Measurements from ENCODE around the gene NOXA1.

The NOXA1 gene

DNA sequence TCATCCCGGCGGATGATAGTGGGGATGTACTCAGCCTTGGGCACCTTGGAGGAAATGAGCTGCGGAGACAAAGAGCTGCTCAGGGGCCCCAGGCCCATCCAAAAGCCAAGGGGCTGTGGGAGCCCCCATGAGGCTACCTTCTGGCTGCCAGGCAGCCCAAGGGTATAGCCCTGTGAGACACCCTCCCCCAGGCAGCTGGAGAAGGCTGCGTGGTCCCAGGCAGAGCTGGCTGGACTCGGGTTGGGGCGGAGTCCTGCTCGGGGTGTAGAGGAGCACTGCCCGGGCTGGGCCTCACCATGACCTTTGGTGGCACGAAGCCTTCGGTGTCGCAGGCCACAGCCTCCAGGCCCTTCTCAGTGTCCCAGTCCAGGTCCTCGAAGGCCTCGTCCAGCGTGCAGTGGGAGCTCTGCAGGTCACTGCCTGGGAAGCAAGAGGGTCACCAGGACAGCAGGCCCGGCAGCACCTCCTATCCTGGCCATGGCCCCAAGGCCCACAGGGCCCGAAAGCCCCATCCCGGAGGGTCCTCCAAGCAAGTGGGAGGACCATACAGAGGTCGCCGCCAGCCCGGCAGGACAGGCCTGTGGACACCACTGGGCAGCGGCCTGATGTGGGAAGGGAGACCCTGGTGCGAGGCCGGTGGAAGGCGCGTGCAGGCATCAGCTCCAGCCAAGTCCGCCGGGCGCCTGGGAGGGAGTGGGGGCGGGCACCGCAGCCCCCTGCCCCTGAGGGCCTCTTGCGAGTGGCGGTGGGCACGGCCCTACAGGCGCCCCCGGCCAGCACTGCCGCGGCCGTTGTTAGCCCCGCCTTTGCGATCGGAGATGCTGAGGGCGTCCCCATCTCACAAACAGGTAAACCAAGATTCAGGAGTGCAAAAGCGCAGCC, 29.8 kb downstream of the NOXA1 start:
- H3K9me3 Mint-ChIP-seq = no peaks in the 10 kb centered on the region
- H3K4me3 Mint-ChIP-seq = peak overlapping the region; percentile 32
- no peaks in the 10 kb centered on the region for H3K27me3 Mint-ChIP-seq (ENCODE audit: low read depth)
- H3K27ac Mint-ChIP-seq = no peak overlapping the region
- DNase-seq (ENCODE audit: low spot score) = no peak
- H3K4me1 Mint-ChIP-seq (ENCODE audit: low read depth) = peaks cover 14% of the 10 kb centered on the region
- peaks cover 20% of the 10 kb centered on the region for H3K36me3 Mint-ChIP-seq (ENCODE audit: low read depth)

GRCh38 chr9:137453643-137454081, 30.5 kb downstream of the NOXA1 start:
- H3K4me1 Mint-ChIP-seq (ENCODE audit: low read depth) = peaks cover 14% of the 10 kb centered on the region
- H3K4me3 Mint-ChIP-seq = peak overlapping the region; percentile 57
- no peaks in the 10 kb centered on the region for H3K27me3 Mint-ChIP-seq (ENCODE audit: low read depth)
- H3K36me3 Mint-ChIP-seq (ENCODE audit: low read depth) = peaks cover 20% of the 10 kb centered on the region
- no peak overlapping the region for H3K27ac Mint-ChIP-seq
- DNase-seq (ENCODE audit: low spot score) = peak; percentile 53
- H3K9me3 Mint-ChIP-seq = no peaks in the 10 kb centered on the region

DNA sequence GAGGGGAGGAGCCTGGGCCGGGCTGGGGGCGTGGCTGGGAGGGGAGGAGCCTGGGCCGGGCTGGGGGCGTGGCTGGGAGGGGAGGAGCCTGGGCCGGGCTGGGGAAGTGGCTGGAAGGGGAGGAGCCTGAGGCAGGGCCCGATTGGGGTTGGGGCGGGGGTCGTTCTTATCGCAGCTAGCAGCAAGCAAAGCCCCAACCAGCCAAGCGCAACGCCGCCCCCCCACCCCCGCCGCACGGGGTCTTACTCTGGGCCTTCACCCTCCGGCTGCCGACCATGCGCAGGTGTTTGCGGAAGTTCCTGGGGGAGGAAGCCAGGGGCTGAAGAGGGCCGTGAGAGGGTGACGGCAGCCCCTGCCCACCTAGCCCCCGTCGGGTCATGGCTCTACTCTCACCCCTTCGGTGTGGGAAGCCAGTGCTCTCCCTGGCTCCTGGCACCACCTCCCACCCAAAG, 31.0 kb downstream of the NOXA1 start:
- peaks cover 20% of the 10 kb centered on the region for H3K36me3 Mint-ChIP-seq (ENCODE audit: low read depth)
- peak overlapping the region; percentile 71 for H3K4me3 Mint-ChIP-seq
- H3K27me3 Mint-ChIP-seq (ENCODE audit: low read depth) = no peaks in the 10 kb centered on the region
- H3K9me3 Mint-ChIP-seq = no peaks in the 10 kb centered on the region
- H3K27ac Mint-ChIP-seq = peak overlapping the region; percentile 57
- peaks cover 14% of the 10 kb centered on the region for H3K4me1 Mint-ChIP-seq (ENCODE audit: low read depth)
- DNase-seq (ENCODE audit: low spot score) = peak; percentile 43

DNA sequence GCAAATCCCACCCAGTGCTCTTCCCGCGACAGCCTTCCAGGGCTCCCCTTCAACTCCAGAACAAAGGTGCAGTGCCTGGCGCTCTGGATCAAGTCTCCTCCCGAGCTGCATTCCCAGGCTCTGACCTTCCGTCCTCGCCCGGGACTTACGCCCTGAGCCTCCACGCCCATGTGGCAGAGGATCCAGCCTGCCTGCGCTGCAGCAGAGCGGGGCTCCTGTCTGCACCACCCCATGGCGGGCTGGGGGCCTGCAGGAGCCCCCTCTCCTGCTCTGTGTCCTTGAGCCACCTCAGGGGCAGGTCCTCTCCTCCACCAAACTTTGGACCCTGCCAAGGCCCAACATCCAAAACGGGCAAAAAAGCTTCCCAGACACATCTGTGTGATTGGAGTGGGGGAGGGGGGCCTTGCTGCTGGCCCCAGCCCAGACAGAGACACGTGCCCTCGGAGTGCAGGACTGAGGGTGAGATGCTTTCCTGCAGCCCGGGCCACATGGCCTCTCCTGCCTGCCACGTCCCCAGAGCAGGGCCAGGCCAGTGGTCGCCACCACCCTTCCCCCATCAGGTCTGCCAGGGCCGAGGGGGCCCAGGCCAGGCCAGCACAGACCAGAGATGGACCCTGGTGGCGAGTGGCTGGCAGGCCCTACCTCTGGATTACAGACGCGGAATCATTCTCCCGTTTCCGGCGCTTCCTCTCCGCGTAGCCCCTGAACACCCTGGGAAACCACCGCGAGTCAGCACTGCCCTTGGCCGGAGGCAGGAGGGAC, 31.6 kb downstream of the NOXA1 start:
- H3K4me1 Mint-ChIP-seq (ENCODE audit: low read depth) = peaks cover 16% of the 10 kb centered on the region
- peaks cover 20% of the 10 kb centered on the region for H3K36me3 Mint-ChIP-seq (ENCODE audit: low read depth)
- no peaks in the 10 kb centered on the region for H3K27me3 Mint-ChIP-seq (ENCODE audit: low read depth)
- H3K9me3 Mint-ChIP-seq = no peaks in the 10 kb centered on the region
- no peak for DNase-seq (ENCODE audit: low spot score)
- peak overlapping the region; percentile 71 for H3K4me3 Mint-ChIP-seq
- peak overlapping the region; percentile 57 for H3K27ac Mint-ChIP-seq

- Mint-ChIP-seq H3K4me3 (peak overlapping the region; percentile 47), H3K27me3 (ENCODE audit: low read depth) (no peaks in the 10 kb centered on the region), H3K36me3 (ENCODE audit: low read depth) (peaks cover 17% of the 10 kb centered on the region), H3K4me1 (ENCODE audit: low read depth) (peaks cover 14% of the 10 kb centered on the region), H3K9me3 (no peaks in the 10 kb centered on the region), H3K27ac (no peak overlapping the region)
- no peak for DNase-seq (ENCODE audit: low spot score)
These were observed 32.3 kb downstream of the NOXA1 start for GRCh38 chr9:137455359-137455991.

DNA sequence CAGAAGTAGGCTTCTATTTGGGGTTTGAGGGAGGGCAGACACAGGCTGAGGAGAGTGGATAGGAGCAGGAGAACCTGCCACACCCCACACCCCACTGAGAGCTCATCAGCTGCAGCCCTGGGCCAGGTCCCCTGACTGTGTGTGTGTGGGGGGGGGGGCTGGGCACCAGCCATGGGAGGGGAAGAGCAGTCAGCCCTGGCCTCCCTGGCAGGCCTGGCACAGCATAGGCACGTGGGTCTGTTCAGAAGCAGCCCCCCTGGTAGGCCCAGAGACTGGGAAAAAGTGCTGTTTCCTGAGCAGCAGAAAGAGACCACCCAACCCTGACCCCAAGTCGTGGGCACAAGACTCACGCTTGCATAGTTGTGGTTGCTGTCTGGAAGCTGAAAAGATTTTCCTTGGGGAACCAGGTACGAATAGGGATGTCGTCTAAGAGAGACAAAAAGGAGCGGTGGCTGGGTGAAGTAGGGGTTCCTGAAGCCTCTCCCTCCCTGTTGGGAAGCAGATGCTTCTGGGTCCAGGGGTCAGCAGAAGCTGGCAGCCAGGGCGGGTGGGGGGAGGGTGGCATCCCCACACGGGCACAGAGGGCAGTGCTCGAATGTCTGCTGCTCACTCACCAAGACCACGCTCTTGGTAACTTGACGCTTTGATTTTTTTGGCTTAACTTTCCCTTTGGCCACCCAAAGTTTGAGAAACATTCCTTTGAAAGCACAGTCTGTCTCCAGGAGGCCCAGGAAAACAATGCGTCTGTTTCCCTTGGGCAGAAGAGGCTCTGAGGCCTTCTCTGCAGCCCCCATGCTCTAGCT, 33.1 kb downstream of the NOXA1 start:
- H3K27ac Mint-ChIP-seq = peak overlapping the region; percentile 31
- peaks cover 16% of the 10 kb centered on the region for H3K4me1 Mint-ChIP-seq (ENCODE audit: low read depth)
- no peak for DNase-seq (ENCODE audit: low spot score)
- peak overlapping the region; percentile 47 for H3K4me3 Mint-ChIP-seq
- peaks cover 14% of the 10 kb centered on the region for H3K36me3 Mint-ChIP-seq (ENCODE audit: low read depth)
- H3K27me3 Mint-ChIP-seq (ENCODE audit: low read depth) = no peaks in the 10 kb centered on the region
- H3K9me3 Mint-ChIP-seq = no peaks in the 10 kb centered on the region

DNA sequence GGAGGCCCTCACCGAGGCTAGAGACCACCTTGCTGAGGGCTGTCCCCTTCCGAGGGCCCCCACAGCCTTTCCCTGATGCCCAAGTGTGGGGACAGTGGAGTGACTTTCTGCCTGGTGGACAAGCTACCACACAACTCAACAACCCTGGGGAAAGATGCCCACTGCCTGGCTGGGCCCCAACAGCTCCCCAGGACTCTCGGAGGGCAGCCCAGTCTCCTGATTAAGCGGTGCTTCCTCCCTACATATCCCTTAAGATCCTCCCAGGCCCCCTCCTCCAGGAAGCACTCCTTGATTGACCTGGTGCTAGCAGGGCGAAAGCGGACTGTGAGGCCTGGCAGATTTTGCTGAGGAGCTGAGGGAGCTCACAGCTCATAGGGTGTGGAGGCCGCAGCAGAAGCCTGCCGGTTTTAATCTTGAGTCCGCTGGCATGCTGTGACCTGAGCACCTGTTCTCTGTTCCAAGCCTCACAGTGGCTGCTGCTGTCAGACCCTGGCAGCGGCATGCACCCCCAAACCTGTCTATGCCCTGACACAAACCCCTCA, 33.7 kb downstream of the NOXA1 start:
- H3K27me3 Mint-ChIP-seq (ENCODE audit: low read depth) = no peaks in the 10 kb centered on the region
- H3K9me3 Mint-ChIP-seq = no peaks in the 10 kb centered on the region
- peak overlapping the region; percentile 12 for H3K4me3 Mint-ChIP-seq
- H3K36me3 Mint-ChIP-seq (ENCODE audit: low read depth) = peaks cover 14% of the 10 kb centered on the region
- DNase-seq (ENCODE audit: low spot score) = no peak
- peaks cover 16% of the 10 kb centered on the region for H3K4me1 Mint-ChIP-seq (ENCODE audit: low read depth)
- no peak overlapping the region for H3K27ac Mint-ChIP-seq

DNA sequence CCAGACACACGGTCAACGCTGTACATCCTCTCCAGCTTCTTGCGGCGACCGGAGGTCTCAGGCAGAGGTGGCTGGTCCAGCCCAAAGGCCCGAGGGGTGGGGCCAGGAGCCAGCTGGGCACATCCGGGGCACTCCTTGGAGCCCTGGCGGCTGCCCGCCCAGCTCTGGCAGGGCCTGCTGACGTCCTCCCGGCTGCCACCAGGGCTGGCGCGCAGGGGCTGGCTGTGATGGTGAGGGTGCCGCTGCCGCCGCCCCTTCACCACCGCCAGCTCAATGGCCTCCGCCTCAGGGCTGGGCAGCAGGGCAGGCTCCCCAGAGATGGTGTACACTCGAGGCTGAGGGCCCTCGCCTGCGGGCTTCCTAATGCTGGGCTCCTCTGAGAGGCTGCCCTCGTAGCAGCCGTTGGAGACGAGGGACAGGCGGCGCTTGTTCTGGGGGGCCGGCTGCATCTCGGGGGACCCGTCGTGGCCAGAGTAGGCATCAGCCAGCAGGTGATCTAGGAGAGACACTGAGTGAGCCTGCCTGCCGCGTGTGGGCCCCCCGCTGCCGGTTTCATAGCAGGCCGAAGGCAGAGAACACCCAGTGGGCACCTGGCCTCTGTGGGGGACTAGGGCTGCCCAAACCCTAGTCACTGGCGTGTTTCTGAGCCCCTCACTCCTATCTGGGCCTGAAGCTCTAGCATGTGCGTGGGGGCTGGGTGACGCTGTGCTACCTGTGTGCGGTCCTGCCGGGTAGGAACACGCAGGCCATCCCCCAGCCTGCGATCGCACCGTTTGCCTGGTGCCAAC, 34.4 kb downstream of the NOXA1 start:
- no peak overlapping the region for H3K27ac Mint-ChIP-seq
- H3K27me3 Mint-ChIP-seq (ENCODE audit: low read depth) = no peaks in the 10 kb centered on the region
- no peaks in the 10 kb centered on the region for H3K9me3 Mint-ChIP-seq
- peaks cover 12% of the 10 kb centered on the region for H3K36me3 Mint-ChIP-seq (ENCODE audit: low read depth)
- peaks cover 12% of the 10 kb centered on the region for H3K4me1 Mint-ChIP-seq (ENCODE audit: low read depth)
- peak overlapping the region; percentile 61 for H3K4me3 Mint-ChIP-seq
- DNase-seq (ENCODE audit: low spot score) = no peak

DNA sequence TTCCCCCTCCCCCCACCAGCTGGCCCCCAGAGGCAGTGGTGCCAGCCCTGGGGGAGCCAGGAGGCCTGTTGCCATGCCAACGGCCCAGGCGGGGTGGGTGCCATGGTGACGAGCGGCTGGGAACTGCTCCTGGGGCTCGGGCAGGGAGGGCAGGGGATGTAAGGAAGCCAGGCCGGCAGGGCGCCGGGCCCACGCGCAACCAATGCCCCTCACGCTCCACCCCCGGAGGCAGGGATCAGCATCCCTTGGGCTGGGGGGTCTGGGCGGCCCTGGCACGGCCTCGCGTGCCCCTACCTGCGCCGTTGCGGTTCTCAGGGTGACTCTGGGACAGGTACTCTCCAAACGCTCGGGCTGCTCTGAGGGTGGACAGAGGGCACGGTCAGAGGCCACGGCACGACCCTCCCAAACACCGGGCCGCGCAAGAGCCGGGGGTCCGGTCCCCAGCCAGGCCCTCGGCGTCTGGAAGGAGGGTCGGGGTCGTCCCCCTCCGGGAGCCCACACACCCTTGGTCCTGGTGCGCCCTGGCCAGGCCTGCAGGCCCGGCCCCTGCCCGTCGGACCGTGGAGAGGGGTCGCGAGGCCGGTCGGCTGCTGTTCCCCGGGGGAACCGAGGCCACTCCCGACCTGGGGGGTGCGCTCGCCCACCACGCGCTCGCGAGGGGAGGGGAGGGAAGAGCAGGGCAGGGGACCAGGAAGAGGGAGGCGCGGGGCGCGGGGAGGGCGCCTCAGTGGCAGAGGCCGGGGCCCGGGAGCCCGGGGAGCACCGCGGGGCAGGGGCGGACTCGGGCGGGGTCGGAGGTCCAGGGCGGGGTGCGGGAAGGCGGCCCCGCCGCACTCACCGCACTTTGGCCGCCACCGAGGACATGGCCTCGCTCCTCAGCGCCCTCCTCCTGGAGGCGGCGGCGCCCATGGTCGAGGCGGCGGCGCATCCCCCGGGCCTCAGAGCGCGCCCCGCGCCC, 35.3 kb downstream of the NOXA1 start:
- no peak for DNase-seq (ENCODE audit: low spot score)
- peaks cover 12% of the 10 kb centered on the region for H3K4me1 Mint-ChIP-seq (ENCODE audit: low read depth)
- no peak overlapping the region for H3K4me3 Mint-ChIP-seq
- no peaks in the 10 kb centered on the region for H3K9me3 Mint-ChIP-seq
- no peak overlapping the region for H3K27ac Mint-ChIP-seq
- peaks cover 12% of the 10 kb centered on the region for H3K36me3 Mint-ChIP-seq (ENCODE audit: low read depth)
- no peaks in the 10 kb centered on the region for H3K27me3 Mint-ChIP-seq (ENCODE audit: low read depth)

GRCh38 chr9:137459152-137459600, 36.0 kb downstream of the NOXA1 start, which contains the start of gene NSMF:
Gene NSMF, minus strand, starts transcription at chr9:137459334. Its CDS starts 232 bp downstream, at chr9:137459102.
- Mint-ChIP-seq H3K36me3 (ENCODE audit: low read depth) (peaks cover 8% of the 10 kb centered on the region), H3K27ac (peak within 1 kb of the TSS; percentile 81), H3K4me1 (ENCODE audit: low read depth) (peaks cover 12% of the 10 kb centered on the region), H3K9me3 (no peaks in the 10 kb centered on the region), H3K27me3 (ENCODE audit: low read depth) (no peaks in the 10 kb centered on the region), H3K4me3 (peak within 1 kb of the TSS; percentile 48)
- peak; percentile 95 for DNase-seq (ENCODE audit: low spot score)

GRCh38 chr9:137459601-137460362, 36.6 kb downstream of the NOXA1 start:
- no peaks in the 10 kb centered on the region for H3K27me3 Mint-ChIP-seq (ENCODE audit: low read depth)
- peak overlapping the region; percentile 81 for H3K27ac Mint-ChIP-seq
- DNase-seq (ENCODE audit: low spot score) = no peak

More at GRCh38 chr9:137459601-137460362, 36.6 kb downstream of the NOXA1 start:
- Mint-ChIP-seq H3K4me1 (ENCODE audit: low read depth) (peaks cover 12% of the 10 kb centered on the region), H3K9me3 (no peaks in the 10 kb centered on the region), H3K36me3 (ENCODE audit: low read depth) (peaks cover 8% of the 10 kb centered on the region), H3K4me3 (peak overlapping the region; percentile 48)

Measured in T-helper 2 cell treated with Interferon-gamma antibody and Interleukin-4, amounts not matched to agents 5 μg/mL and 100 μg/mL, for 36 hours (primary cell).